Suppressor macrophage (primary cell): ENCODE results near the gene GEMIN7.
A peak's percentile ranks its signal among the peaks of the same experiment; 100 is the strongest.

Source experiments
- DNase-seq, 4 experiments: peaks; one replicate each; pipeline ENCODE4 v3.0.0-alpha.2; 2020 to 2022

GEMIN7 gene

DNA sequence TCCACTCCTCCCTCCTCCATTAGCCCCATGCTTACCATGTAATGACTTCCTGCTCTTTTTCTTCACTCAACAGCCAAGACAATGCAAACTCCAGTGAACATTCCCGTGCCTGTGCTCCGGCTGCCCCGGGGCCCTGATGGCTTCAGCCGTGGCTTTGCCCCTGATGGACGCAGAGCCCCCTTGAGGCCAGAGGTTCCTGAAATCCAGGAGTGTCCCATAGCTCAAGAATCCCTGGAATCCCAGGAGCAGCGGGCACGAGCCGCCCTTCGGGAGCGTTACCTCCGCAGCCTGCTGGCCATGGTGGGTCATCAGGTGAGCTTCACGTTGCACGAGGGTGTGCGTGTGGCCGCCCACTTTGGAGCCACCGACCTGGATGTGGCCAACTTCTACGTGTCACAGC lies 11.0 kb downstream of the GEMIN7 start:
- no peak for DNase-seq

- no peak for DNase-seq
Observed at GRCh38 chr19:45090606-45091005, 11.5 kb downstream of the GEMIN7 start.

DNA sequence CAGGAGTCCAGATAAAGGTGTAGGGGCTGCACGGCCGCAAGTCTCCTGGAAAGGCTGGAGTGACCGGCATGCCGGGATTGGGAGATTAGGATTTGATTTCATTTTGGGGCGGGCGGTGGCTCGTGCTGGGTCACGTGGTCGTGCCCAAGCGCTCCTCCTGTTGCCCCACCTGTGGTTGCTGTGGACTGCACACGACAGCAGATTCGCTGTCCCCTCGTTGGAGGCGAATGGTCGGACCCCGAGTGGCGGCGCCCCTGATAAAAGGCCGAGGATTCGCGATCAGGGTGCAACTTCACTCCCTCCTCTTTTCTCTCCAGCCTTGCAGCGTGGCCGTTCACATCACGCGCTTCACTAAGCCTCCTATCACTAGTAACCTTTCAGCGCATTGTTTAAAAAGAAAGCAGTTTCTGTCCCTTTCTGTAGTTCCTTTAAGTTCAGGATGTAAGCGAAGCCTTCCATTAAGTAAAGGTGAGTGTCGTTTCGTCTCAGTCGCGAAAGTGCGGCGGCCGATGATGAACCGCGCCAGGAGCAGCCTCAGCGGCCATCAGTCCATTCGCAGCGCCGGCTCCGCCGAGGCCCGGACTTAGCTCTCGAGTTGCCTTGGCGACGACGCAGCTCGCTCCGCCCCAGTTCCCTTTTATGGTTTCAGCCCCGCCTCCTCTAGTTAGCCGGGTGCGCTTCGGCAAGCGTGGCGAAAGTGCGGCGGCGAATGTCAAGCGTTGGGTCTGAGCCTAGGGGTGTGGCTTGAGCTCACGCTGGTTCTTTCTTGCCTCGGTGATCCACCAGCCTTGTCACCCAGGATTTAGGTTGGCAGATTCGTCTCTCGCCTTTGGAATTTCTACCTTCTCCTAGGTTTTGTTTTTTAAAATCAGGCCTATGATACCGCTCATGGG lies 12.2 kb downstream of the GEMIN7 start:
- peak; percentile 99 to 100 (median 100) for DNase-seq

DNA sequence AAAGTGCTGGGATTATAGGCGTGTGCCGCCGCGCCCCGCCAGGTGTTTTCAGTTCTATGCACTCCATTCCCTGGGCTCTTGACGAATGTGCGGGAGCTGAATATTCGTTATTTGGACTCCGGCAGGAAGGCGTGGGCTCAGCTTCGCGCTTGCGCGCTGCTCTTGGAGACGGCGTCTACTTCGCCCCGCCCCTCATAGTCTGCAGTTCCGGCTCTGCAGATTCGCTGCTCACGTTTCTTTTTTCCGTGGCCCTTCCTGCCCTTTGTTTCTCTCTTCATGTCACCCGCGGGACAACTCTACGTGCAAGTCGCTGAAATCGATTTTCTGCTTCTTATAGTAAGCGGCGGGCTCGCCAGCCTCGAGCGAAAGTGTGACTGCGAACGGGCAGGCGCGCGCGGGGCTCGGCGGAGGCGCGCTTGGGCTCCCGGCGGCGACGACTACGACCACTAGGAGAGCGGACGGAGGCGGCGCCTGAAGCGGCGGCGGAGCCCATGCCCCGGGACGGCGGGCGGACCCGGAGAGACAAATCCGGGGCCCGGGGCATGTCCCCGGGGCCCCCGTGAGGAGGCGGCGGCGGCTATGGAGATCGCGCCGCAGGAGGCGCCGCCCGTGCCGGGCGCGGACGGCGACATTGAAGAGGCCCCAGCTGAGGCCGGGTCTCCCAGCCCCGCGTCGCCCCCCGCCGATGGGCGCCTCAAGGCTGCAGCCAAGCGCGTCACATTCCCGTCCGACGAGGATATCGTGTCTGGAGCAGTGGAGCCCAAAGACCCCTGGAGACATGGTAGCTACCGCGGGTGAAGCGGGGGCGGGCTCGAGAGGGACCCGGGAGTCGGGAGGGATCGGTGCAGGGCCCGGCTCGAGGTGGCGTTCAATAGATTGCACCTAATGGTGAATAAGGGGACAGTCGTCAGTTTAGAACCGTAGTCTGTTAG lies 14.0 kb downstream of the GEMIN7 start, which contains the start of gene PPP1R37:
Gene PPP1R37, plus strand, starts transcription at position 433 of the 932 bp plus-strand sequence. Its CDS starts 147 bp downstream, at position 580.
- DNase-seq = peak; percentile 96 to 99 (median 98)

DNA sequence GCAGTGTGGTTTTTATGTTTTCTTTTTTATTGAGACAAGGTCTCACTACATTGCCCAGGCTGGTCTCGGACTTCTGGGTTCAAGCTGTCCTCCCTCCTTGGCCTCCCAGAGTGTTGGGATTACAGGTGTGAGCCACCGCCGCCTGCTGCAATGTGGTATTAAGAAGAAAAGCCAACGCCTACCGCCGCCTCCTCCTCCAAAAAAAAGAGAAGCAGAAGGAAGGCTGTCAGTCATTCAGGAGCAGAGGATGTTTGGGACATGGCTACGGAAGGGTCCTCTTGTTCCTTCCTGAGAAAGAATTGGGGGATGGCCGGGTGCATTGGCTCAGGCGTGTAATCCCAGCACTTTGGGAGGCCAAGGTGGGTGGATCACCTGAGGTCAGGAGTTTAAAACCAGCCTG lies 15.1 kb downstream of the GEMIN7 start:
- peak in 3 of 4 experiments; percentile 24 to 51 (median 46) for DNase-seq

- no peak for DNase-seq
Observed at GRCh38 chr19:45094707-45095106, 15.6 kb downstream of the GEMIN7 start.

GRCh38 chr19:45095496-45096413 lies 16.7 kb downstream of the GEMIN7 start:
- DNase-seq = peak in 1 of 4 experiments; percentile 36

DNA sequence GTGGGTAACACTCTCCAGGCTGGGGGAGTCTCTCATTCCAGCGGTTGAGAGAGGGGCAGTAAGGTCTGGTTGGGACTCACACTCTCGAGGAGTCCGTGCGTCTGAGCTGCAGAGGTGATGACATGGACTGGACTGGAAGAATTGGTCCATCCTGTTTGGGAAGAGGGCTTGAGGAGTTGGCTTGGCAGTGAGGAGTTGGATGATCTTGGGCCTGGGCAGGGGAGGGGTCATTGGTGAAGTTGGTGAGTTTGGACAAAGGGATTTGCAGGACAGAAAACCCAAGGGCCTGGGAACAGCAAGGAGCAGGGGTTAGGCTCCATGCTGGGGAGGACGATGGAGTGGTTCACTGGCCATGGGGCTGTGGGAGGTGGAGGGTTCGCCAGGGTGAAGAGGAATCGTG lies 17.6 kb downstream of the GEMIN7 start:
- DNase-seq = no peak

DNA sequence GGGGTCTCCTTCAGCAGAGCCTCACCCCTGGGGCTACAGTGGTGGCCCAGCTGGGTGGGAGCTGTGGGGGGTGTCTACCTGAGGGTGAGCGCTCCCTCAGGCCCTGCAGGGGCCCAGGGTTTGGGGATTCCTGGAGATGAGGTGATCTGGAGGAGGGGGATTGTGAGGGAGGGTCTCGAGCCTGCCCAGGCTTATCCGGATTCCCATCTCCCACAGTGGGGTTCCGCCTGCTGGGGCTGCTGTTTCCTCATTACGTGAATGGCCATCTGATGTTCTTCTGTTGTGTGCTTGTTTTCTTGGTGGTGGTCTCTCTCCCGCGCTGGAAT lies 18.4 kb downstream of the GEMIN7 start:
- no peak for DNase-seq

DNA sequence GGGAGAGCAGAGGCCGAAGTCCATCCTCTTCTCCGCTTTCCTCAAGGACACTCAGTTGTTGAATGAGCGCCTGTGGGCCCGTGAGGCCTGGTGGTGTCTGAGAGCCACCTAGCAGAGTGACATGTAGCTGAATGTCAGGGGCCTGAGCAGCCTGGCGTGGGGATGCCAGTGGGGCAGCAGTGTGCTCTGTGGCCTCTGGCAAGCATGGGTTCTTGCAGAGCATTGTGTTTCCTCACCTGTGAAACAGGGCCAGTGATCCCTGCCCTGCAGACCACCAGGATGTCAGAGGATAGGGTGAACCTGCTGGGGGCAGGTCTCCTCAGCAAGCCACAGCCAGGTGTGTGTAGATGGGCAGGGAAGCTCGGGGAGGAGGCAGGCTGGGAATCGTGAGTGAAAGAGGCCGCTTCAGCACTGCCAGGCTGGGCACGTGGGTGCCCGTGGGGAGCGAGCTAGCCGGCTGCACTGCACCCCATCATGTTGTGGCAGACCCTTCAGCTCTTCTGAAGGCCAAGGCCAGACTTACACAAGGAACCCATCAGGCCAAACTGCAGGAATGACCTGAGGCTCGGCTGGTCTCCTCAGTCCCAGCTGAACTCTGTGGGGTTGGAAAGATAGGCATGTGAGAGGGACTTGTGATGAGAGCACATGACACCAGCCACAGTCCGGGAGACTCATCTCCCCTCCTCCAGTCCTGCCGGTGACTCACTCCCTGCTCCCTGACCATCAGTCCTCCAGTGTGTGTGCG lies 18.9 kb downstream of the GEMIN7 start:
- peak; percentile 89 to 96 (median 94) for DNase-seq

DNA sequence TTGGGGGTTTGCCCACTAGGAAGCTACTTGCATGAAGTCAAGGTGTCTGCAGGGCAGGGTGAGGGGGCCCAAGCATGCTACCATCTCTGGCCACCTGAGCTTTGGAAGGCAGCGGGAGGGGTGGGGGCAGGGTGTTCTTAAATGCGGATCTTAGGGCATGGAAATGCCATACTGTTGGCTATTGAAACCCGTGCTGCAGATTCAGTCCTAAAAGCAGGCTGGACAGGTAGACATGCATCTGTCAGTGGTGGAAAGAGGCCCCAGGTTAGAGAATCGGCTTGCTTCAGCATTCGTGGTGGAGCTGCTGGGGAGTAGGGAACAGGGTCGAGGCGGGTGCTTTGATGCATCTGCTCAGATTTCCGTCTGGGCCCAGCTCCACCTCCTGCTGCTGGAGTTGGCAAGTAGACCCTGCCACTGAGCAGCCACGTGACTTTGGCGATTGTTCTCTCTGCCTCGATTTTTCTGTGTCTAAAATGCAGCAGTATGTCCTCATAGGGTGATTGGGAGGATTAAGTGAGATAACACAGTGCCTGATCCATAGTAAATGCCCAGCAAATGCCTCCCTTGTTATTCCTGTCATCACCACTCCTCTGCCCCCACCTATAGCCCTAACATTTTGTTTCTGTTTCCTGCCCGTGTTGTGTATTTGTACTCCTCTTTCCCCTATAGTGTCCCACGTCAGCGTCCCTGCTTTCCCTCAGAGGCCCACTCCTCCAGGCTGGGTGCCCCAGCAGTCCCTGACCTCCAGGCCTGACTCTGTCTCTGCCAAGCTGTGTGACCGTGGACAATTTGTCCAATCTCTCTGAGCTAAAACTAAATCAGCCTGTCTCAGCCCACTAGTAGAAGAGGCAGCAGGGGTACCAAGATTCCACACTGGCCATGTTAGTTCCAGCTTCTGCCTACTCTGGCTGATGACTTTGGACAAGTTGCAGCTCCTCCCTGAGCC lies 19.7 kb downstream of the GEMIN7 start:
- no peak for DNase-seq

DNA sequence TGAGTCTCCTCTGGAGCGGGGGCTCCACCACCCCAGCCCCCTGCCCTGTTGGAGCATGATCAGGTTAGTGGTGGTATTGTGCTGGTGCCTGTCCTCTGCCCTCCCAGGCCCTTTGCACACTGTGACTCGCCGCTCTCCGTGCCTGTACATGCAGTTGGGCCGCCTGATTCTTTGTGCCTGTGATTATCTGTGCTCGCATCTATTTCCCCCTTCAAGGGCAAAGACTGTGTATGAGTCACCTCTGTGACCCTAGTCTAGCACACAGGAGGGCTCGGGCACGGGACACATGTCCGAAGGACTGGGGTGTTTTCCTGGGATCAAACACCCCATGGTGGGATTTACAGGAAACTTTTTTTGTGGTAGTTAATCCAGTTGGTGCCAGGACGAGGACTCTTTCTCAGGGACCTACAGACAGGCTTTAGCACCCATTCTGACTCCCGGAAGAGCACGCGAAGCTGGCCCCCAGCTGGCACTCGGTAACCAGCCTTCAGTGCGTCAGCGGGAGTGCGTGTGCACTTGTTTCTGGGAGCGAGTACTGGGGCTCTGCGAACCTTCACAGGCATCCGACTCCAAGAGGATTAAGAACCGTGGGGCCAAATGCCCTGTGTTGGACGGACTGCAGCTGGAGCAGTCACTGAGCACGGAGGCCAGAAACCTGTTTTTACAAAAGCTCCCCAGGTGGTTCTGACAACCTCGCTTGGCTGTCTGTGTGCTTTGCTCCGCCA lies 20.6 kb downstream of the GEMIN7 start:
- no peak for DNase-seq

DNA sequence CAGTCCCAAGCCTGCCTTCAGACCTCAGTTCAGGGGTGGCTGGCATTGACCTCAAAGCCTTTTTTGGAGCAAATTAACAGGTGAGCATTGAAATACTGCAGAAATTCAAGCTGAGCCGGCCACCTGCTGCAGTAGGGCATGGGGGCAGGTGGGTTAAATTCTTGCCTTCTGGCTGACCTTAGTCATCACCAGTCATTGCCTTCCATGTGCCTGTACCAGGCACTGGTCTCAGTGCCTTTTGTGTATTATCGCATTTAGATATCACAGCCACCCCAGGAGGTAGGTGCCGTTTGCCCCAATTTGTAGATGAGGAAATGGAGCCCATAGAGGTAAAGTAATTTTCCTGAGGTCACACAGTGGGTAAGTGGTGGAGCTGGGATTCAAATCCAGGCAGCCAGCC lies 21.1 kb downstream of the GEMIN7 start:
- DNase-seq = no peak

GRCh38 chr19:45100846-45101252 lies 21.8 kb downstream of the GEMIN7 start:
- no peak for DNase-seq

DNA sequence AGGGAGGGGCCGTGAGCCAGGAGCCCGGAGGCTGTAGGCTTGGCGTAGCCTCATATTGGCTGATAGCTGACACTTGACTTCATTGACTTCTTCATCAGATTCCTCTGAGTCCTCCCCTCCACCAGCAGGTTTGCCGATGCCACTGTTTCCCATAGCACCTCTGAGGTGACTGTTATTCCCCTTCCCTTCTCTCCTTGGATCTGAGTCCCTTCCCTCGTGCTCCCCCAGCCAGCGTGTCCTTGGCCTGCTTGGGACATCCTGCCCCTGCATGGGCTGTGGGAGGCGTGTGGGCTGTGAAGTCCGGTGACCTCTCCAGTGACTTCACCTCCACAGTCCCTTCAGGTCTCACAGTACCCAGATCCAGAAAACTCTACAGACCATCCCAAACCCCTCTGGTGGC lies 22.7 kb downstream of the GEMIN7 start:
- DNase-seq = peak in 2 of 4 experiments; percentile 22 to 65

DNA sequence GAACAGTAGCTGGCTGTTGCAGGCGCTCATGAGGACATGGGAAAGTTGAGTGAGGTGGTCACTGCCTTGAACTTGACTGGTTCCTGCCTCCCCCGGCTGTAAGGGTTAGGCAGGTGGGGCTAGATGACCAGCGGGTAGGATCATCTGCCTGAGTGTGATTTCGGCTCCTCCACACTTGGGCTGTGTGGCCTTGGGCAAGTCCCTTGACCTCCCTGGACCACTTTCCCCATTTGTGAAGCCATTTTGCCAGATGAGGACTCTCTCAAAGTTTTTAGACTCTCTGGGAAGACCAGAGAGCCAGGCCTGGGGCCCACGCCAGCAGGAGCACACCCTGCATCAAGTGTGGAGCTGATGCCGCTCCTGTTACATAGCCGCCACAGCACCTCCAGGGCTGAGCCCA lies 23.4 kb downstream of the GEMIN7 start:
- no peak for DNase-seq

GRCh38 chr19:45103156-45103507 lies 24.1 kb downstream of the GEMIN7 start:
- DNase-seq = peak; percentile 25 to 75 (median 48)

DNA sequence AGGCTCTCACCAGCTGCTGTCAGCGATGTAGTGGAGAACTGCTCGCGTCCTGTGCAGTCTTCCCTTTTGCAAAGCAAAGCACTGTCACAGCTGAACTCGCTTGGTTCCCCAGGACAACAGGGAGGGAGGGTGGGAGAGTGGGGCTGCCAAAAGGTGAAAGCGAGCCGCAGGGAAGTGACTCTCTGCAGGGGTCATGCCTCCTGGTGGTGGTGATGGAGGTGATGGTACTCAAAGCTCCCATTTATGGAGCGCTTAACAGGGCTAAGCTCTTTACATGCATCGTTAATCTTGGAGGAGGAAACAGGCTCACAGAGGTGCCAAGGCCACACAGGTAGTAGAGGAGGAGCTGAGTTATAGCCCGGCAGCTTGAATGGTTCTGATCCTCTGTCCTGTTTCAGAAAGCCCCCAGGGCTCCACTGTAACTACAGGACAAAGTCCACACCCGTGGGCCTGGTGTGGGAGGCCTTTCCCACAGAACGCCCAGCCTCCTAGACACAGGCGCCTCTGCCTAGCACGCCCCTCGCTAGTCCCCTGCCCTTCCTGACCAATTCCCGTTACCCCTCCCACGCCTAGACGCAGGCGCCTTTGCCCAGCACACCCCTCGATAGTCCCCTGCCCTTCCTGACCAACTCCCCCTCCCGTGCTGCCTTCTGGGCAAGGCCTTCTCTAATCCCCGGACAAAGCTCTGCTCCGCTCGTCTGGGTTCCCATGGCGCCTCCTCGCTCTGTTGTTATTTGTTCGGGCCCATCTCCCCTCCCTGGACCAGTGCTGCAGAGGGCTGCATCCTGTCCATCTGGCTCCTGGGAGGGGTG lies 24.7 kb downstream of the GEMIN7 start:
- no peak for DNase-seq
